Measurements from ENCODE around the gene C1orf159.
A peak's percentile ranks its signal among the peaks of the same experiment; 100 is the strongest.

The C1orf159 gene

DNA sequence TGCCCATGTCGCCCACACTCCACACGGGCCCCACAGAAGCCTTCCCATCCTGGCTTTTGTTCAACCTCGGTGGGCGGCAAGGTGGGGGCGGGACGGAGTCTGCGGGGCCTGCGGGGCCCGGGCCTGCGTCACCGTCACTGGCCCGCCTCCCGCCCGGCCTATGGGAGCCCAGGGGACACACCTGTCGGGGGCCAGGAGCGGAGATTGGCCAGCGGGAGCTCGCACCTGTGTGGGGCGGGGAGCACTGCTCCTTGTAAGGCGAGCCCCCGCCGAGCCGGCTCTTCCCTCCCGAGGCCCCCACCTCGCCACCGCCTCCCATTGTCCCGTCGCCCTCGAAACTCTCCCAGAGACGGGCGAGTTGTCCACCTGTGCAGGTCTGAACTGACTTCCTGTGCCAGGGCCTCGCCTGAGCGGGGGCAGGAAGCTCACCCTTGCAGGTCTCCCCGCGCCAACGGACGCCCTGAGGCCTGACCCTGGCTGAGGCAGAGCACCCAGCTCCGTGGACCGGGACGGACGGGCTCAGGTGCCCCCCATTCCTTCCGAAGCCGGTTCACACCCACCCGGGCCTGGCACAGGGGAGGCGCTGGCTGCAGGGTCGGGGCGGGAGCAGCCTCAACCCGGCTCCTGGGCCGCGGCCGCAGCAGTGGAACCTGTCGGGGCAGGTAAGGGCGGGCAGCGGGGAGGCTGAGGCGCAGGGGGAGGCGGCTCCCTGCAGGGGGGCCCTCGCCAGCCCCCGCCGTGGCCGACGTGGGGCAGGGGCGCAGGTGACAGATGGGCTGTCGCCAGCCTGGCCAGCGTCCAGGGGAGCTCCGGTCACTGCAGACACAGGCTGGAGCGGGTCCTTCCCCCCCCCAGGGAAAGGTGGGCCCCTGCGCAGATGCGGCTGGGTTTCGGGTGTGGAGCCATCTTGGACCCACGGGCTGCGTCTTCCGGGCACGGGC lies 47.0 kb upstream of the C1orf159 start:
- Histone ChIP-seq H3K27ac (no peak overlapping the region), H3K4me1 (ENCODE audit: control insufficient read depth in 1 of 2, insufficient read depth in 1 of 2, low read depth in 1 of 2, low read length in 1 of 2) (peaks cover 8% of the 10 kb centered on the region in 2 experiments), H3K27me3 (peaks cover 49% of the 10 kb centered on the region), H3K4me3 (ENCODE audit: low read depth in 1 of 2, low read length in 1 of 2) (no peak overlapping the region), H3K9me3 (no peaks in the 10 kb centered on the region), H3K36me3 (no peaks in the 10 kb centered on the region)
- TF ChIP-seq, protein P1, sequence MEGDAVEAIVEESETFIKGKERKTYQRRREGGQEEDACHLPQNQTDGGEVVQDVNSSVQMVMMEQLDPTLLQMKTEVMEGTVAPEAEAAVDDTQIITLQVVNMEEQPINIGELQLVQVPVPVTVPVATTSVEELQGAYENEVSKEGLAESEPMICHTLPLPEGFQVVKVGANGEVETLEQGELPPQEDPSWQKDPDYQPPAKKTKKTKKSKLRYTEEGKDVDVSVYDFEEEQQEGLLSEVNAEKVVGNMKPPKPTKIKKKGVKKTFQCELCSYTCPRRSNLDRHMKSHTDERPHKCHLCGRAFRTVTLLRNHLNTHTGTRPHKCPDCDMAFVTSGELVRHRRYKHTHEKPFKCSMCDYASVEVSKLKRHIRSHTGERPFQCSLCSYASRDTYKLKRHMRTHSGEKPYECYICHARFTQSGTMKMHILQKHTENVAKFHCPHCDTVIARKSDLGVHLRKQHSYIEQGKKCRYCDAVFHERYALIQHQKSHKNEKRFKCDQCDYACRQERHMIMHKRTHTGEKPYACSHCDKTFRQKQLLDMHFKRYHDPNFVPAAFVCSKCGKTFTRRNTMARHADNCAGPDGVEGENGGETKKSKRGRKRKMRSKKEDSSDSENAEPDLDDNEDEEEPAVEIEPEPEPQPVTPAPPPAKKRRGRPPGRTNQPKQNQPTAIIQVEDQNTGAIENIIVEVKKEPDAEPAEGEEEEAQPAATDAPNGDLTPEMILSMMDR (IDR thresholded peaks at IDR 0.05), result no peak

DNA sequence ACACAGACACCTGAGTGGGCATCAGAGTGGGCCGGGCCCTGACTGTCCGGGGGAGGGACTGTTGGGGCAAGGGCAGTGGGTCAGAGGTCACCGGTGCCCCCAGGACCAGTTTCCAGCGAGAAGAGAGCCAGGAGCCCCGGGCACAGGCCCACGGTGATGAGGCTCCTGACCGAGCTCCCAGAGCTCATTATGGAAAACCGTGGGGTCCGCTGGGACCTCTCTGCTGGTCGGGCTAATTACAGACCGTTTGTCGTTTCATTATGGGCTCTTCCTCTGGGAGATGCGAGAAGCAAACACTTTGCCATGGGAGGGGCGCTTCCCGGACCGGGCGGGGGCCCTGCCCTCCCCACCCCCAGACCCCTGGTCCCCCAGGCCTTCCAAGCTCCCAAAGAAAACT lies 45.8 kb upstream of the C1orf159 start:
- no peaks in the 10 kb centered on the region for H3K36me3 ChIP-seq
- TF ChIP-seq, protein P1 (IDR thresholded peaks at IDR 0.05), result no peak
- no peak overlapping the region for H3K4me3 ChIP-seq (ENCODE audit: low read depth in 1 of 2, low read length in 1 of 2)
- no peak overlapping the region for H3K27ac ChIP-seq
- H3K4me1 ChIP-seq (ENCODE audit: control insufficient read depth in 1 of 2, insufficient read depth in 1 of 2, low read depth in 1 of 2, low read length in 1 of 2), result peaks cover 8% of the 10 kb centered on the region in 2 experiments
- no peaks in the 10 kb centered on the region for H3K9me3 ChIP-seq
- H3K27me3 ChIP-seq, result peaks cover 48% of the 10 kb centered on the region

DNA sequence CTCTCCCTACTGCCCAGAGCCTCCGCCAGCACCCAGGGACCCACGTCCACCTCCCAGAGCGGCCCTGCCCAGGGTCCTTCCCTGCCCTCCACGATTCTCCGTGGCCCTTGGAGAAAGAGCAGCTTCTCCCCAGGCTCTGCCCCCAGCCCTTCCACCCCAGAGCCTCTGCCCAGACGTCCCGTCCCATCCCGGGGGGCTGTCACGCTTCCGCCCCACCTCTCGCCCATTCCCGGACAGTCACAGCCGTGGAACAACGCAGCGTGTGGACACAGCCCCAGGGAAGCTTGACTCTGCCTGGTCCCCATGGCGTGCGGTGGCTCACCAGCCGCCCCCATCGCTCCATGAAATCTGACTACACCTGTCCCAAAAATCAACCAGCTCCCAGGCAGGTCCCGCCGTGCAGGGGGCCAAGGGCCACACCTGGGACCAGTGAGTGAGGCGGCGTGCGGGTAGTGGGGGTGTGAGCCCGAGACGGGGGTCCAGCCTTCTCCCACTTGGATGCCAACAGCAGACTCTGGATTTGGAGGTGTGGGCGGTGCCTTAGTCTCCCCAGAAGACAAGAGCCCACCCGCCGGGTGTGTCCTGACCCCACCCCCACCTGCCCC lies 45.3 kb upstream of the C1orf159 start:
- Histone ChIP-seq H3K36me3 (no peaks in the 10 kb centered on the region), H3K4me1 (ENCODE audit: control insufficient read depth in 1 of 2, insufficient read depth in 1 of 2, low read depth in 1 of 2, low read length in 1 of 2) (peaks cover 8% of the 10 kb centered on the region in 2 experiments), H3K27me3 (peaks cover 43% of the 10 kb centered on the region), H3K27ac (no peak overlapping the region), H3K9me3 (no peaks in the 10 kb centered on the region), H3K4me3 (ENCODE audit: low read depth in 1 of 2, low read length in 1 of 2) (no peak overlapping the region)
- TF ChIP-seq, protein P1 (IDR thresholded peaks at IDR 0.05), result no peak

DNA sequence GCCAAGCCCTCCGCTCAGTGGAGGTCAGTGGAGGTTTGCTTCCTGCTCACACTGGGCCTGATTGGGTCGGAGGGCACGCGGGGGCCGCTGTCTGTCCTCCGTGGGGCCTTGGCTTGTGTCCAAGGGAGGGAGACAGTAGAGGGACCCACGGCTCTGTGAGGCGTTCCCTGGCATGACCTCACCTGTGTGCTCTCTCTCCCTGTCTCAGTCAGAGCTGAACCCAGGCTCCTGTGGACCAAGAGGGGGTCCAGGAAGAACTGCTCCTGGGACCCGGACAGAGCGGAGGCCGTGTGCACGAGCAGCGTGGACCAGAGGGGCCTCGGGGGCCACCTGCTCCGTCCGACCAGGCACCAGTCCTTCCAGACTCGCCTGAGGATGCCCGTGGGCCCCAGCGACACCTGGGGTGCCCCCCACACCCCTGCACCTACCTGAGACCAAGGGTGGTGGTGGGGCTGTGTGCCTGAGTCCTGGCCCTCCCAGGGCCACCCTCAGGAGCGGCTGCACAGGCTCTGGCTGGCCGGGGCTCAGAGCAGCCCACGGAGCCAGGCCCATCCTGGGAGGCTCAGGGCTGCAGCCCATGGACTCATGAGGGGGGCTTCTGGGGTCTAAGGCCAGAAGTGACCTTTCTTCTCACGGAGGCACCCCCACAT lies 44.5 kb upstream of the C1orf159 start:
- Histone ChIP-seq H3K27ac (no peak overlapping the region), H3K9me3 (no peaks in the 10 kb centered on the region), H3K4me3 (ENCODE audit: low read depth in 1 of 2, low read length in 1 of 2) (no peak overlapping the region), H3K36me3 (no peaks in the 10 kb centered on the region), H3K4me1 (ENCODE audit: control insufficient read depth in 1 of 2, insufficient read depth in 1 of 2, low read depth in 1 of 2, low read length in 1 of 2) (peaks cover 8% of the 10 kb centered on the region in 2 experiments), H3K27me3 (peaks cover 35% of the 10 kb centered on the region)
- TF ChIP-seq, protein P1 (IDR thresholded peaks at IDR 0.05), result no peak

DNA sequence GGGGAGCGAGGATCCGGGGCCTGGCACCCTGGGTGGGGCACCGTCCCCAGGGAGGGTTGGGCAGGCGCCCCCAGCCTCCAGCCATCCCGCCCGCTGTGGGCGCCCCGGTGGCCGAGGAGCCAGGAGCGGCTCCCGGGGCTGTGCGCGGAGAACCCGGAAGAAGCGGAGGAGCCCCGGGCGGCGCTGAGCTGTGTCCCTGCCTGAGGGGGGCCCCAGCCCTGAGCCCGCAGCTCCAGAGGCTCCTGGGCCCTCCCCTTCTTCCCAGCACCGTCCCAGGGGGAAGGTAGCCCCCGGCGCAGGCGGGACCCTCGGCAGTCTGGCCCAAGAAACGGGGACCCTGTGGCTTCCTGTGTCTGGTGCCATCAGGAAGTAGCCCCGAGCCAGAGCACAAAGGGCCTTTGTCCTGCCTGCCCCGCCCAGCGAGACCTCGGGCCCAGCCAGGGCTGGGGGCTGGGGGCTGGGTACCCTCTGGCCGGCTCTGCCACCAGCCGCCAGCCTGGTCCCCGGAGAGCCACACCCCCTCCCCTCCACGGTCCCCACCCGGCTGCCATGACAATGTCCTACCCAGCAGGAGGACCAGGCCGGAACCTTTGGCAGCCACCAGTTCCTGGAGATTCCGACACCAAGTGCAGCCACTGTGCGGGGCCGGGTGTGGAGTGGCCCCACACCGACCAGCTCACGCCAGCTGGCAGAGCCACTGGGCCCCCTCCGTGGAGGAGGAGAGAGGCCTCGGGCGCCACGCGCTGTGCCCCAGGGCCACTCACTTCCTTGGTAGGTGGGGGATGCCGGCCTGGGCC lies 42.2 kb upstream of the C1orf159 start:
- Histone ChIP-seq H3K27me3 (peaks cover 13% of the 10 kb centered on the region), H3K4me3 (ENCODE audit: low read depth in 1 of 2, low read length in 1 of 2) (peak overlapping the region; percentile 90 to 91), H3K27ac (peak overlapping the region; percentile 85), H3K36me3 (no peaks in the 10 kb centered on the region), H3K9me3 (no peaks in the 10 kb centered on the region), H3K4me1 (ENCODE audit: control insufficient read depth in 1 of 2, insufficient read depth in 1 of 2, low read depth in 1 of 2, low read length in 1 of 2) (peaks cover 8% of the 10 kb centered on the region in 2 experiments)
- TF ChIP-seq, protein P1 (IDR thresholded peaks at IDR 0.05), result no peak

All from neutrophil (primary cell).